H1 (cell line): ENCODE data around the gene CRYBB2.

ENCODE experiments used
- BRCA1 ChIP-seq: IDR thresholded peaks from 2 replicates; pipeline ENCODE4 v1.6.1; 2012; ENCODE audit warnings: low read depth, low read length, improper control_type of control experiment
- CEBPB ChIP-seq: IDR thresholded peaks from 2 replicates; pipeline ENCODE4 v1.6.1; 2012; ENCODE audit warnings: low read depth, low read length
- EP300 ChIP-seq, 2 experiments: IDR thresholded peaks; 1 replicate in 1 of 2; 2 replicates in 1 of 2; pipeline ENCODE4 v1.6.1; 2011 to 2012; ENCODE audit warnings: low read depth in 2 of 2, low read length in 2 of 2, mild to moderate bottlenecking in 2 of 2, borderline replicate concordance in 1 of 2, inconsistent platforms in 1 of 2, moderate library complexity in 1 of 2
- EZH2 ChIP-seq: fragments of 200-600 bp; sonication (generic); IDR thresholded peaks from 2 replicates; pipeline ENCODE4 v1.7.1; 2012; ENCODE audit warnings: low read depth, mild to moderate bottlenecking, moderate library complexity, low read length, inconsistent platforms; ENCODE audit not compliant: severe bottlenecking
- JUN ChIP-seq: IDR thresholded peaks from 2 replicates; pipeline ENCODE4 v1.6.1; 2011; ENCODE audit warnings: low read depth, mild to moderate bottlenecking, improper control_type of control experiment, low read length
- KDM5A ChIP-seq: fragments of 200-600 bp; IDR thresholded peaks from 2 replicates; pipeline ENCODE4 v1.7.1; 2012; ENCODE audit warnings: mild to moderate bottlenecking, low read length, inconsistent platforms, mixed read lengths
- PHF8 ChIP-seq: fragments of 200-600 bp; sonication (generic); conservative IDR thresholded peaks from 2 replicates; pipeline ENCODE4 v1.7.1; 2012; ENCODE audit warnings: low read depth, mild to moderate bottlenecking, inconsistent platforms, low read length, moderate library complexity
- POLR2A ChIP-seq, 2 experiments: IDR thresholded peaks; 1 replicate in 1 of 2; 2 replicates in 1 of 2; pipeline ENCODE4 v1.6.1; 2011; ENCODE audit warnings: low read depth in 2 of 2, low read length in 2 of 2, mild to moderate bottlenecking in 2 of 2; ENCODE audit errors: control extremely low read depth in 1 of 2
- POLR2AphosphoS5 ChIP-seq: IDR thresholded peaks from 2 replicates; pipeline ENCODE4 v1.6.1; 2011; ENCODE audit warnings: low read depth, low read length
- TCF12 ChIP-seq: IDR thresholded peaks from 2 replicates; pipeline ENCODE4 v1.6.1; 2011; ENCODE audit warnings: low read depth, mild to moderate bottlenecking, low read length
- TF ChIP-seq, protein P1 (sequence below), 3 experiments: IDR thresholded peaks; 1 replicate in 2 of 3; 2 replicates in 1 of 3; pipeline versions ENCODE4 v1.5.1 to v1.6.1; 2011; ENCODE audit warnings: low read length in 3 of 3, mild to moderate bottlenecking in 3 of 3, inconsistent platforms in 2 of 3, low read depth in 1 of 3, moderate library complexity in 1 of 3; ENCODE audit not compliant: insufficient read depth in 1 of 3; ENCODE audit errors: control extremely low read depth in 1 of 3
- TF ChIP-seq, protein P2 (sequence below): IDR thresholded peaks from 2 replicates; pipeline ENCODE4 v1.6.1; 2012; ENCODE audit warnings: inconsistent platforms

DNA sequence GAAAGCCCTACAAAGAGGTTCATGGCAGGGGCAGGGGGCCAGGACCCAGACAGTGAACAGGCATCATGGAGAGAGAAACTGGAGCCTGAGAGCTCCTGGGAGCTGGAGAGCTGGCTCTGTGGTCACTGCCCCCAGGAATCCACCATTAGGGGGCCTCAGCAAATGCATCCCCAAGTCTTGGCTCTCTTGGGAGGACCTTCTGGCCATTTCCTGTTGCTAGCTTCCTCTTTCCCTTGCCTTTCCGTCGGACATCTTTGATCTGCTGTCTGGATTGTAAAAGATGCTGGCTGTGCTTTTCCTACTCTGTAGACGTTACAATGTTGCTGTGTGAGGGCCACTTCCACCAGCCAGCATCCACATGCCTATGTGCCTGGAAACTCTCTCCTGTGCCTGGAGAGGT is 7.1 kb upstream of the CRYBB2 start:
- TF ChIP-seq POLR2A (IDR thresholded peaks at IDR 0.05; ENCODE audit: control extremely low read depth in 1 of 2, low read depth in 2 of 2, low read length in 2 of 2): no peak
- TF ChIP-seq KDM5A: no peak
- TF ChIP-seq, protein P1, sequence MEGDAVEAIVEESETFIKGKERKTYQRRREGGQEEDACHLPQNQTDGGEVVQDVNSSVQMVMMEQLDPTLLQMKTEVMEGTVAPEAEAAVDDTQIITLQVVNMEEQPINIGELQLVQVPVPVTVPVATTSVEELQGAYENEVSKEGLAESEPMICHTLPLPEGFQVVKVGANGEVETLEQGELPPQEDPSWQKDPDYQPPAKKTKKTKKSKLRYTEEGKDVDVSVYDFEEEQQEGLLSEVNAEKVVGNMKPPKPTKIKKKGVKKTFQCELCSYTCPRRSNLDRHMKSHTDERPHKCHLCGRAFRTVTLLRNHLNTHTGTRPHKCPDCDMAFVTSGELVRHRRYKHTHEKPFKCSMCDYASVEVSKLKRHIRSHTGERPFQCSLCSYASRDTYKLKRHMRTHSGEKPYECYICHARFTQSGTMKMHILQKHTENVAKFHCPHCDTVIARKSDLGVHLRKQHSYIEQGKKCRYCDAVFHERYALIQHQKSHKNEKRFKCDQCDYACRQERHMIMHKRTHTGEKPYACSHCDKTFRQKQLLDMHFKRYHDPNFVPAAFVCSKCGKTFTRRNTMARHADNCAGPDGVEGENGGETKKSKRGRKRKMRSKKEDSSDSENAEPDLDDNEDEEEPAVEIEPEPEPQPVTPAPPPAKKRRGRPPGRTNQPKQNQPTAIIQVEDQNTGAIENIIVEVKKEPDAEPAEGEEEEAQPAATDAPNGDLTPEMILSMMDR (IDR thresholded peaks at IDR 0.05; ENCODE audit: control extremely low read depth in 1 of 3, insufficient read depth in 1 of 3, low read depth in 1 of 3, low read length in 3 of 3): peak; percentile 17 to 27 (median 22); a peak in 3 of 4 replicates
- TF ChIP-seq BRCA1: no peak
- TF ChIP-seq CEBPB: no peak
- no peak for TF ChIP-seq EP300 (IDR thresholded peaks at IDR 0.05; ENCODE audit: borderline replicate concordance in 1 of 2, low read depth in 2 of 2, low read length in 2 of 2)
- no peak for TF ChIP-seq POLR2AphosphoS5
- no peak for TF ChIP-seq JUN
- no peak for TF ChIP-seq EZH2
- TF ChIP-seq TCF12: no peak
- TF ChIP-seq, protein P2, sequence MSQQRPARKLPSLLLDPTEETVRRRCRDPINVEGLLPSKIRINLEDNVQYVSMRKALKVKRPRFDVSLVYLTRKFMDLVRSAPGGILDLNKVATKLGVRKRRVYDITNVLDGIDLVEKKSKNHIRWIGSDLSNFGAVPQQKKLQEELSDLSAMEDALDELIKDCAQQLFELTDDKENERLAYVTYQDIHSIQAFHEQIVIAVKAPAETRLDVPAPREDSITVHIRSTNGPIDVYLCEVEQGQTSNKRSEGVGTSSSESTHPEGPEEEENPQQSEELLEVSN: no peak
- no peak for TF ChIP-seq PHF8
